NCI-H2107 treated with DMSO at 0.1 percent for 48 hours (cell line): Measurements from ENCODE around the gene TENT5C.
"Not testable (repeated sequence)": the region's sequence is repeated elsewhere in the genome, so short reads cannot be mapped to it uniquely, and the experiment has no call there.

Experiments used
- DNase-seq: peaks from one replicate; lab custom pipeline; 2025; ENCODE audit not compliant: unreplicated experiment; lab: John Stamatoyannopoulos, UW

TENT5C gene

GRCh38 chr1:117605774-117606648 lies at the start of gene TENT5C:
Gene TENT5C, plus strand, starts transcription at chr1:117606048. Its CDS starts 16,821 bp downstream, at chr1:117622869.
- DNase-seq = peak; percentile 98

GRCh38 chr1:117556341-117556740 lies 49.5 kb upstream of the TENT5C start:
- DNase-seq = no peak

GRCh38 chr1:117556976-117557375 lies 48.9 kb upstream of the TENT5C start:
- DNase-seq = no peak

GRCh38 chr1:117558451-117558850 lies 47.4 kb upstream of the TENT5C start:
- not testable (repeated sequence) for DNase-seq

- no peak for DNase-seq
Observed at GRCh38 chr1:117559139-117559538, 46.7 kb upstream of the TENT5C start.

- no peak for DNase-seq
Observed at GRCh38 chr1:117559985-117560384, 45.9 kb upstream of the TENT5C start.

- no peak for DNase-seq
Observed at GRCh38 chr1:117561071-117561470, 44.8 kb upstream of the TENT5C start.

GRCh38 chr1:117561551-117561950 lies 44.3 kb upstream of the TENT5C start:
- DNase-seq = no peak

GRCh38 chr1:117562581-117563491 lies 43.0 kb upstream of the TENT5C start:
- DNase-seq = no peak

- DNase-seq = no peak
Observed at GRCh38 chr1:117563492-117563875, 42.4 kb upstream of the TENT5C start.

GRCh38 chr1:117564227-117565075 lies 41.4 kb upstream of the TENT5C start:
- no peak for DNase-seq

- DNase-seq = no peak
Observed at GRCh38 chr1:117565076-117565556, 40.7 kb upstream of the TENT5C start.

GRCh38 chr1:117565745-117566455 lies 39.9 kb upstream of the TENT5C start:
- peak; percentile 60 for DNase-seq

- no peak for DNase-seq
Observed at GRCh38 chr1:117566556-117566955, 39.3 kb upstream of the TENT5C start.

GRCh38 chr1:117567435-117567834 lies 38.4 kb upstream of the TENT5C start:
- DNase-seq = no peak

- DNase-seq = no peak
Observed at GRCh38 chr1:117567976-117568375, 37.9 kb upstream of the TENT5C start.

GRCh38 chr1:117568999-117569398 lies 36.8 kb upstream of the TENT5C start:
- no peak for DNase-seq

GRCh38 chr1:117569856-117570255 lies 36.0 kb upstream of the TENT5C start:
- DNase-seq = no peak

- DNase-seq = peak; percentile 11
Observed at GRCh38 chr1:117570988-117571409, 34.8 kb upstream of the TENT5C start.

GRCh38 chr1:117571496-117571895 lies 34.4 kb upstream of the TENT5C start:
- DNase-seq = no peak
